ENCODE data around the gene MAGI3. TPM values are rescaled to one million over a fixed set of nuclear protein-coding genes. Genes with fewer than 3 reads are reported as not detected.

The MAGI3 gene
- polyA plus RNA-seq, 1 donor from 2014 or later = 10.8 TPM

DNA sequence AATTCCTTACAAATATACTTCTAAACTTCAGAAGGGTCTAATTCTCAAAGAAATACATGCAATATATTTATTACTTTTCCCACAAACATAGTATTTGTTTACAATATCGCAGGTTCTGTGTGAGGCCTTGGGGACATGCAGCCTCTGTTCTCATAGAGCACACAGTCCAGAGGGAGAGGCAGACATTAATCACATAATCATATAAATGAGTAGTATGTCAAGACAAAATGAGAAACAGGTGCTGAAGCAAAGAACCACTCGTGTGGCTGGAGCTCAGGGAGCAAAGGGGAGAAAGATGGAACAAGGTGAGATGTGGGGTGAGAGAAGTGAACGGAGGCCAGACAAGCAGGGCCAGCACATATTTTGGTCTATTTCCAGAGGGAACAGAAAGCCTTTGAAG is 26.4 kb upstream of the MAGI3 start:
- Histone ChIP-seq H3K27ac (ENCODE audit: low read length) (no peak overlapping the region), H2AFZ (ENCODE audit: low read depth, low read length) (no peak overlapping the region)

DNA sequence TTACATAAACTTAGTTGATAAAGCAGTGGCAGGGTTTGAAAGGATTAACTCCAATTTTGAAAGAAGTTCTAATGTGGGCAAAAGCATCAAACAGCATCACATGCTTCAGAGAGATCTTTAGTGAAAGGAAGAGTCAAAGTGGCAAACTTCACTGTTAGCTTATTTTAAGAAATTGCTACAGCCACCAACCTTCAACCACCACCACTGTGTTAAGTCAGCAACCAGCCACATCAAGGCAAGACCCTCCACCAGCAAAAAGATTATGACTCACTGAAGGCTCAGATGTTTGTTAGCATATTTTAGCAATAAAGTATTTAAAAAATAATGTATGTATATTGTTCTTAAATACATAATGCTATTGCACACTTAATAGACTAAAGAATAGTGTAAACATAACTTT is 21.3 kb upstream of the MAGI3 start:
- no peak overlapping the region for H2AFZ ChIP-seq (ENCODE audit: low read depth, low read length)
- no peaks in the 10 kb centered on the region for H3K27me3 ChIP-seq (ENCODE audit: insufficient read depth, low read depth, low read length)
- no peak overlapping the region for H3K27ac ChIP-seq (ENCODE audit: low read length)
- TF ChIP-seq EP300 (conservative IDR thresholded peaks at IDR 0.05; ENCODE audit: poor library complexity, severe bottlenecking) (no peak), POLR2AphosphoS5 (IDR thresholded peaks at IDR 0.05) (no peak), TAF1 (IDR thresholded peaks at IDR 0.05; ENCODE audit: low read depth) (no peak), SMC3 (conservative IDR thresholded peaks at IDR 0.05; ENCODE audit: poor library complexity) (no peak), RAD21 (conservative IDR thresholded peaks at IDR 0.05) (no peak), EZH2 (IDR thresholded peaks at IDR 0.05; ENCODE audit: borderline replicate concordance, insufficient read depth, low read length, poor library complexity, severe bottlenecking) (no peak), MXI1 (conservative IDR thresholded peaks at IDR 0.05; ENCODE audit: poor library complexity, severe bottlenecking) (no peak)
- TF ChIP-seq, protein P1, sequence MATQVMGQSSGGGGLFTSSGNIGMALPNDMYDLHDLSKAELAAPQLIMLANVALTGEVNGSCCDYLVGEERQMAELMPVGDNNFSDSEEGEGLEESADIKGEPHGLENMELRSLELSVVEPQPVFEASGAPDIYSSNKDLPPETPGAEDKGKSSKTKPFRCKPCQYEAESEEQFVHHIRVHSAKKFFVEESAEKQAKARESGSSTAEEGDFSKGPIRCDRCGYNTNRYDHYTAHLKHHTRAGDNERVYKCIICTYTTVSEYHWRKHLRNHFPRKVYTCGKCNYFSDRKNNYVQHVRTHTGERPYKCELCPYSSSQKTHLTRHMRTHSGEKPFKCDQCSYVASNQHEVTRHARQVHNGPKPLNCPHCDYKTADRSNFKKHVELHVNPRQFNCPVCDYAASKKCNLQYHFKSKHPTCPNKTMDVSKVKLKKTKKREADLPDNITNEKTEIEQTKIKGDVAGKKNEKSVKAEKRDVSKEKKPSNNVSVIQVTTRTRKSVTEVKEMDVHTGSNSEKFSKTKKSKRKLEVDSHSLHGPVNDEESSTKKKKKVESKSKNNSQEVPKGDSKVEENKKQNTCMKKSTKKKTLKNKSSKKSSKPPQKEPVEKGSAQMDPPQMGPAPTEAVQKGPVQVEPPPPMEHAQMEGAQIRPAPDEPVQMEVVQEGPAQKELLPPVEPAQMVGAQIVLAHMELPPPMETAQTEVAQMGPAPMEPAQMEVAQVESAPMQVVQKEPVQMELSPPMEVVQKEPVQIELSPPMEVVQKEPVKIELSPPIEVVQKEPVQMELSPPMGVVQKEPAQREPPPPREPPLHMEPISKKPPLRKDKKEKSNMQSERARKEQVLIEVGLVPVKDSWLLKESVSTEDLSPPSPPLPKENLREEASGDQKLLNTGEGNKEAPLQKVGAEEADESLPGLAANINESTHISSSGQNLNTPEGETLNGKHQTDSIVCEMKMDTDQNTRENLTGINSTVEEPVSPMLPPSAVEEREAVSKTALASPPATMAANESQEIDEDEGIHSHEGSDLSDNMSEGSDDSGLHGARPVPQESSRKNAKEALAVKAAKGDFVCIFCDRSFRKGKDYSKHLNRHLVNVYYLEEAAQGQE (IDR thresholded peaks at IDR 0.05; ENCODE audit: borderline replicate concordance) = no peak
- TF ChIP-seq, protein P2, sequence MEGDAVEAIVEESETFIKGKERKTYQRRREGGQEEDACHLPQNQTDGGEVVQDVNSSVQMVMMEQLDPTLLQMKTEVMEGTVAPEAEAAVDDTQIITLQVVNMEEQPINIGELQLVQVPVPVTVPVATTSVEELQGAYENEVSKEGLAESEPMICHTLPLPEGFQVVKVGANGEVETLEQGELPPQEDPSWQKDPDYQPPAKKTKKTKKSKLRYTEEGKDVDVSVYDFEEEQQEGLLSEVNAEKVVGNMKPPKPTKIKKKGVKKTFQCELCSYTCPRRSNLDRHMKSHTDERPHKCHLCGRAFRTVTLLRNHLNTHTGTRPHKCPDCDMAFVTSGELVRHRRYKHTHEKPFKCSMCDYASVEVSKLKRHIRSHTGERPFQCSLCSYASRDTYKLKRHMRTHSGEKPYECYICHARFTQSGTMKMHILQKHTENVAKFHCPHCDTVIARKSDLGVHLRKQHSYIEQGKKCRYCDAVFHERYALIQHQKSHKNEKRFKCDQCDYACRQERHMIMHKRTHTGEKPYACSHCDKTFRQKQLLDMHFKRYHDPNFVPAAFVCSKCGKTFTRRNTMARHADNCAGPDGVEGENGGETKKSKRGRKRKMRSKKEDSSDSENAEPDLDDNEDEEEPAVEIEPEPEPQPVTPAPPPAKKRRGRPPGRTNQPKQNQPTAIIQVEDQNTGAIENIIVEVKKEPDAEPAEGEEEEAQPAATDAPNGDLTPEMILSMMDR (IDR thresholded peaks at IDR 0.05; ENCODE audit: poor library complexity, severe bottlenecking) = no peak
- H4K20me1 ChIP-seq (ENCODE audit: insufficient read depth) = no peaks in the 10 kb centered on the region
- no peaks in the 10 kb centered on the region for H3K79me2 ChIP-seq (replicated peaks; ENCODE audit: insufficient read depth, low read length)
- no peaks in the 10 kb centered on the region for H3F3A ChIP-seq (ENCODE audit: insufficient read depth, low read length, poor library complexity, severe bottlenecking)
- H3K9me2 ChIP-seq (ENCODE audit: insufficient read depth, low read length) = no peaks in the 10 kb centered on the region
- no peaks in the 10 kb centered on the region for H3K9me3 ChIP-seq (ENCODE audit: low read length)
- H3K4me3 ChIP-seq (ENCODE audit: low read length) = no peak overlapping the region
- no peak overlapping the region for H3K9ac ChIP-seq (ENCODE audit: low read length)
- H3K36me3 ChIP-seq (ENCODE audit: insufficient read depth, low read length) = no peaks in the 10 kb centered on the region
- H3K4me2 ChIP-seq (ENCODE audit: low read length) = no peak overlapping the region

More for the DNA sequence above, 26.4 kb upstream of the MAGI3 start:
- H3K9me3 ChIP-seq (ENCODE audit: low read length) = no peaks in the 10 kb centered on the region
- no peaks in the 10 kb centered on the region for H3K27me3 ChIP-seq (ENCODE audit: insufficient read depth, low read depth, low read length)
- H3F3A ChIP-seq (ENCODE audit: insufficient read depth, low read length, poor library complexity, severe bottlenecking) = no peaks in the 10 kb centered on the region
- H4K20me1 ChIP-seq (ENCODE audit: insufficient read depth) = no peaks in the 10 kb centered on the region
- H3K79me2 ChIP-seq (replicated peaks; ENCODE audit: insufficient read depth, low read length) = no peaks in the 10 kb centered on the region
- H3K9me2 ChIP-seq (ENCODE audit: insufficient read depth, low read length) = no peaks in the 10 kb centered on the region
- TF ChIP-seq POLR2AphosphoS5 (IDR thresholded peaks at IDR 0.05) = no peak
- no peak for TF ChIP-seq RAD21 (conservative IDR thresholded peaks at IDR 0.05)
- TF ChIP-seq, protein P2 (IDR thresholded peaks at IDR 0.05; ENCODE audit: poor library complexity, severe bottlenecking) = no peak
- TF ChIP-seq SMC3 (conservative IDR thresholded peaks at IDR 0.05; ENCODE audit: poor library complexity) = no peak
- TF ChIP-seq TAF1 (IDR thresholded peaks at IDR 0.05; ENCODE audit: low read depth) = no peak
- no peak for TF ChIP-seq EP300 (conservative IDR thresholded peaks at IDR 0.05; ENCODE audit: poor library complexity, severe bottlenecking)
- no peak for TF ChIP-seq EZH2 (IDR thresholded peaks at IDR 0.05; ENCODE audit: borderline replicate concordance, insufficient read depth, low read length, poor library complexity, severe bottlenecking)
- no peak for TF ChIP-seq MXI1 (conservative IDR thresholded peaks at IDR 0.05; ENCODE audit: poor library complexity, severe bottlenecking)
- TF ChIP-seq, protein P1 (IDR thresholded peaks at IDR 0.05; ENCODE audit: borderline replicate concordance) = no peak
- no peak overlapping the region for H3K4me3 ChIP-seq (ENCODE audit: low read length)
- no peak overlapping the region for H3K4me2 ChIP-seq (ENCODE audit: low read length)
- no peaks in the 10 kb centered on the region for H3K36me3 ChIP-seq (ENCODE audit: insufficient read depth, low read length)
- no peak overlapping the region for H3K9ac ChIP-seq (ENCODE audit: low read length)

Data from neural cell (in vitro differentiated cells).